HepG2 (cell line): ENCODE data around the gene ARHGAP15. TPM values are rescaled to one million over a fixed set of nuclear protein-coding genes. Genes with fewer than 3 reads are reported as not detected.

Experiments
- ATAC-seq: fragments of 200-7000 bp; cut with Tn5 transposase; 3 replicates; pipeline ENCODE4 v1.9.1; 2020; ENCODE audit warnings: mild to moderate bottlenecking, moderate library complexity
- BruUV-seq: library from RNA; stranded (reverse); fragments of 400-500 nt; replicated peaks from 2 replicates; lab custom pipeline; 2021; lab: Mats Ljungman, UMichigan
- CTCF ChIA-PET: fragments of 300-600 bp; formaldehyde crosslinking; extraction: SDS; loops from one replicate; lab custom pipeline; 2021; ENCODE audit warnings: low total read pairs, inconsistent platforms, low intra/inter-chr PET ratio; lab: Yijun Ruan, JAX
- POLR2A ChIA-PET: fragments of 350-600 bp; sonication (Branson Sonifier 250); formaldehyde crosslinking; loops from one replicate; lab custom pipeline; 2020; ENCODE audit warnings: antibody characterized with exemption, inconsistent platforms; lab: Yijun Ruan, JAX
- DNase-seq: peaks from one replicate; pipeline ENCODE4 v3.0.0-alpha.2; 2015; ENCODE audit warnings: low spot score
- FAIRE-seq: peaks from 3 replicates; lab custom pipeline; 2011; peaks lifted over from hg19 to GRCh38; lab: Jason Lieb, UNC
- H2AFZ ChIP-seq: one replicate; pipeline ENCODE4 v1.6.1; 2011; ENCODE audit warnings: low read length, inconsistent platforms
- H3K27ac ChIP-seq: fragments of 300-600 bp; 3 replicates; pipeline ENCODE4 v1.8.0; 2011; ENCODE audit warnings: mixed run types, mild to moderate bottlenecking, mixed read lengths, low read length, inconsistent platforms; ENCODE audit not compliant: insufficient read depth; ENCODE audit errors: extremely low read length
- H3K27me3 ChIP-seq, 2 experiments: fragments of 200-600 bp in 1 of 2; 2 replicates in 1 of 2; 3 replicates in 1 of 2; pipeline versions ENCODE4 v1.6.0 to v1.8.0; 2011; ENCODE audit warnings: low read length in 2 of 2, mild to moderate bottlenecking in 2 of 2, moderate library complexity in 2 of 2, inconsistent platforms in 1 of 2; ENCODE audit not compliant: insufficient read depth in 2 of 2, control insufficient read depth in 1 of 2
- H3K36me3 ChIP-seq, 2 experiments: fragments of 200-600 bp in 1 of 2; replicated peaks in 1 of 2; 2 replicates in 1 of 2; 3 replicates in 1 of 2; pipeline versions ENCODE4 v1.5.1 to v1.8.0; 2011; ENCODE audit warnings: low read length in 2 of 2, inconsistent platforms in 1 of 2; ENCODE audit not compliant: insufficient read depth in 2 of 2, control insufficient read depth in 1 of 2
- H3K4me1 ChIP-seq: 2 replicates; pipeline ENCODE4 v1.5.1; 2012; ENCODE audit warnings: low read length, inconsistent platforms; ENCODE audit not compliant: insufficient read depth
- H3K4me2 ChIP-seq: 2 replicates; pipeline ENCODE4 v1.6.0; 2011; ENCODE audit warnings: low read depth, low read length, inconsistent platforms
- H3K4me3 ChIP-seq, 3 experiments: fragments of 200-600 bp in 1 of 3; sonication (generic), shearing (Covaris generic) in 1 of 3; replicated peaks in 1 of 3; 2 replicates each; pipeline ENCODE4 v1.5.1; 2011 to 2016; ENCODE audit warnings: low read length in 3 of 3, inconsistent platforms in 2 of 3, low read depth in 2 of 3, mild to moderate bottlenecking in 2 of 3, control low read depth in 1 of 3, mixed read lengths in 1 of 3; ENCODE audit not compliant: insufficient read depth in 1 of 3
- H3K79me2 ChIP-seq: one replicate; pipeline ENCODE4 v1.6.1; 2011; ENCODE audit warnings: low read length, inconsistent platforms; ENCODE audit not compliant: insufficient read depth
- H3K9ac ChIP-seq: 2 replicates; pipeline ENCODE4 v1.6.0; 2011; ENCODE audit warnings: mild to moderate bottlenecking, low read depth, low read length, inconsistent platforms; ENCODE audit not compliant: insufficient read depth
- H3K9me3 ChIP-seq: 2 replicates; pipeline ENCODE4 v1.5.1; 2012; ENCODE audit warnings: mild to moderate bottlenecking, low read length
- H4K20me1 ChIP-seq: 2 replicates; pipeline ENCODE4 v1.6.0; 2011; ENCODE audit warnings: inconsistent platforms, mild to moderate bottlenecking, low read length, moderate library complexity; ENCODE audit not compliant: insufficient read depth
- IKZF4 ChIP-seq: sonication (generic); formaldehyde crosslinking; IDR thresholded peaks from 2 replicates; pipeline ENCODE4 v1.5.1; 2020; ENCODE audit warnings: borderline replicate concordance, mild to moderate bottlenecking, low read depth, missing genetic modification reagents; ENCODE audit errors: not compliant biosample characterization
- NFE2L2 ChIP-seq: fragments of 150-350 bp; IDR thresholded peaks from 2 replicates; pipeline ENCODE4 v1.6.1; 2014; ENCODE audit warnings: low read length
- TRIM24 ChIP-seq: sonication (generic); formaldehyde crosslinking; IDR thresholded peaks from 2 replicates; pipeline ENCODE4 v1.8.0; 2022; ENCODE audit warnings: mild to moderate bottlenecking, missing genetic modification reagents
- ZBTB1 ChIP-seq: sonication (generic); formaldehyde crosslinking; IDR thresholded peaks from 2 replicates; pipeline ENCODE4 v1.4.0; 2020; ENCODE audit warnings: missing genetic modification reagents, borderline replicate concordance
- ZBTB10 ChIP-seq: sonication (generic); formaldehyde crosslinking; IDR thresholded peaks from 2 replicates; pipeline ENCODE4 v1.4.0; 2020; ENCODE audit warnings: missing genetic modification reagents, borderline replicate concordance
- ZMYM3 ChIP-seq: sonication (generic); formaldehyde crosslinking; IDR thresholded peaks from 2 replicates; pipeline ENCODE4 v1.5.1; 2020; ENCODE audit warnings: mild to moderate bottlenecking, missing genetic modification reagents
- ZNF672 ChIP-seq: sonication (generic); formaldehyde crosslinking; IDR thresholded peaks from 2 replicates; pipeline ENCODE4 v1.8.1; 2022; ENCODE audit warnings: missing genetic modification reagents
- ZNF747 ChIP-seq: sonication (generic); formaldehyde crosslinking; IDR thresholded peaks from 2 replicates; pipeline ENCODE4 v1.8.1; 2023; ENCODE audit warnings: missing genetic modification reagents, mild to moderate bottlenecking, borderline replicate concordance
- ZNF761 ChIP-seq: sonication (generic); formaldehyde crosslinking; conservative IDR thresholded peaks from 2 replicates; pipeline ENCODE4 v1.4.0; 2020; ENCODE audit warnings: mild to moderate bottlenecking, missing genetic modification reagents
- ZSCAN31 ChIP-seq: sonication (generic); formaldehyde crosslinking; IDR thresholded peaks from 2 replicates; pipeline ENCODE4 v1.5.0; 2020; ENCODE audit warnings: low read depth, mild to moderate bottlenecking, missing genetic modification reagents
- in situ Hi-C: cut with HindIII; loops from 2 replicates; pipeline ENCODE4 v1.10.0; 2017; ENCODE audit warnings: low pct_unique_long_range_greater_than_20kb; ENCODE audit not compliant: extremely low pct_ligation_motif_present
- intact Hi-C: fragments of 100-400 bp; cut with micrococcal nuclease; formaldehyde crosslinking; loops from one replicate; pipeline ENCODE4 v1.10.0; 2022; ENCODE audit not compliant: unreplicated experiment
- polyA plus RNA-seq, 8 experiments: library from polyadenylated mRNA; depleted of rRNA in 3 of 8; stranded (reverse) in 7 of 8; unstranded in 1 of 8; fragments of >200 nt; fragmentation: Illumina TruSeq in 4 of 8; extraction: Trizol in 4 of 8; gene quantifications; 2 replicates each; pipeline versions ENCODE4 v1.2.1 to v1.2.3, GENCODE V29; 2011 to 2016; ENCODE audit warnings: low read depth in 4 of 8, missing spikeins in 1 of 8, mixed read lengths in 1 of 8; ENCODE audit not compliant: insufficient read depth in 1 of 8
- total RNA-seq, 5 experiments: library from RNA; depleted of rRNA; stranded (reverse); fragments of >200 nt; fragmentation: Illumina TruSeq; extraction: Trizol; gene quantifications; 2 replicates each; pipeline ENCODE4 v1.2.3, GENCODE V29; 2016; ENCODE audit warnings: low read depth in 1 of 5

The ARHGAP15 gene
- total and polyA plus RNA-seq, 2 of the 13 experiments (the other 11 are each of a cell fraction or from before 2014, with no cell fraction given): 0.04 TPM; not detected in 1

DNA sequence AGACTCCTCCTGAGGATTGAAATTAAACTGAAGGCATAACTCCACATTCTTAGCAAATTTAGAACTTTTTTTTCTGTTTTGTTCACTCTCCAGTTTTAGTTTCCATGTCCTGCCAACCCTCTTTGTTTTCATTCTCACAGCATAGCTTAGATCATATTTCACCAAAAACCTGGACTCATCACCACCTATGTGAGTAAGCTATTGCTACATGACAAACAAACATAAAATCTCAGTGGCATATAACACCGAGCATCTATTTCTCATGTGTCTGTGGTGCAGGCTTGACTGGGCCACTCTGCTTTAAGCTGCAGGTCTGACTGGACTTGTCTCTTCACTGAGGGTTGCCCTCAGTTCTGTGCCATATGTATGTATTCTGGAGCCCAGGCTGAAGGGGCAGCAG is 385.2 kb downstream of the ARHGAP15 start (continued):
- no peak for TF ChIP-seq IKZF4
- no peak for TF ChIP-seq ZNF747
- no peak for TF ChIP-seq NFE2L2
- no peak for TF ChIP-seq TRIM24 (CRISPR knock-in tag)
- no peak for TF ChIP-seq ZMYM3
- TF ChIP-seq ZBTB1 (CRISPR knock-in tag): no peak
- no peak for TF ChIP-seq ZNF761 (CRISPR knock-in tag)
- TF ChIP-seq ZNF672: no peak

- POLR2A ChIA-PET: no interaction called here
Observed at GRCh38 chr2:143515318-143515717, 386.1 kb downstream of the ARHGAP15 start.

More at GRCh38 chr2:143515318-143515717, 386.1 kb downstream of the ARHGAP15 start:
- H4K20me1 ChIP-seq: no peaks in the 10 kb centered on the region
- in situ Hi-C loops: no loop called here
- no peak overlapping the region for H2AFZ ChIP-seq
- no peak overlapping the region for H3K9ac ChIP-seq
- no peaks in the 10 kb centered on the region for H3K9me3 ChIP-seq
- intact Hi-C loops: no loop called here
- no peak for FAIRE-seq
- no peak overlapping the region for H3K4me3 ChIP-seq
- BruUV-seq: no TSS peak
- no peaks in the 10 kb centered on the region for H3K4me1 ChIP-seq
- TF ChIP-seq ZBTB10 (CRISPR knock-in tag) (no peak), ZSCAN31 (CRISPR knock-in tag) (no peak)
- TF ChIP-seq, all 625 proteins: peak for 0
- no peaks in the 10 kb centered on the region for H3K36me3 ChIP-seq
- no peak overlapping the region for H3K27ac ChIP-seq
- H3K4me2 ChIP-seq: no peak overlapping the region
- no peaks in the 10 kb centered on the region for H3K79me2 ChIP-seq
- ATAC-seq (no peak), DNase-seq (no peak)
- no peaks in the 10 kb centered on the region for H3K27me3 ChIP-seq
- CTCF ChIA-PET: no interaction called here
